Neural cell (in vitro differentiated cells): Measurements from ENCODE around the gene EMC7.

Experiments used
- CTCF ChIP-seq: fragments of 450-650 bp; IDR thresholded peaks from 2 replicates; pipeline ENCODE4 v1.5.1; 2014; ENCODE audit warnings: antibody characterized with exemption, mild to moderate bottlenecking, moderate library complexity; ENCODE audit not compliant: poor library complexity, severe bottlenecking
- EZH2 ChIP-seq: fragments of 200-600, 300-800 bp; shearing (Covaris generic), sonication (generic); IDR thresholded peaks from 2 replicates; pipeline ENCODE4 v1.6.1; 2014; ENCODE audit warnings: antibody characterized with exemption, low read length, borderline replicate concordance, mild to moderate bottlenecking; ENCODE audit not compliant: insufficient read depth, poor library complexity, severe bottlenecking

- no peak for TF ChIP-seq CTCF
- TF ChIP-seq EZH2 = no peak
These were observed 9.8 kb upstream of the EMC7 start for GRCh38 chr15:34111488-34111887.
